Calu3 (cell line): Measurements from ENCODE around the gene TRNP1. TPM values are rescaled to one million over a fixed set of nuclear protein-coding genes. Genes with fewer than 3 reads are reported as not detected.

Source experiments
- BruUV-seq: library from RNA; stranded (reverse); fragments of 400-500 nt; replicated peaks from 2 replicates; lab custom pipeline; 2021; lab: Mats Ljungman, UMichigan
- CTCF ChIA-PET: fragments of 300-600 bp; sonication (Branson Sonifier 250); formaldehyde crosslinking; loops from one replicate; lab custom pipeline; 2022; ENCODE audit warnings: antibody characterized with exemption; lab: Charles Lee
- DNase-seq: peaks from one replicate; pipeline ENCODE4 v3.0.0; 2022
- H3K27ac Mint-ChIP-seq: one replicate; pipeline ENCODE4 v1.8.0; 2022; ENCODE audit warnings: mixed read lengths; ENCODE audit not compliant: unreplicated experiment
- H3K27me3 Mint-ChIP-seq: one replicate; pipeline ENCODE4 v1.8.0; 2022; ENCODE audit warnings: mixed read lengths; ENCODE audit not compliant: unreplicated experiment
- H3K36me3 Mint-ChIP-seq: one replicate; pipeline ENCODE4 v1.8.0; 2022; ENCODE audit warnings: mild to moderate bottlenecking, moderate library complexity, mixed read lengths; ENCODE audit not compliant: insufficient read depth, unreplicated experiment
- H3K4me1 Mint-ChIP-seq: one replicate; pipeline ENCODE4 v1.8.0; 2022; ENCODE audit warnings: mild to moderate bottlenecking, low read depth, mixed read lengths; ENCODE audit not compliant: unreplicated experiment
- H3K4me3 Mint-ChIP-seq: one replicate; pipeline ENCODE4 v1.8.0; 2022; ENCODE audit warnings: mild to moderate bottlenecking, low read depth, moderate library complexity, mixed read lengths; ENCODE audit not compliant: unreplicated experiment
- H3K9me3 Mint-ChIP-seq: one replicate; pipeline ENCODE4 v1.8.0; 2022; ENCODE audit warnings: low read depth, mixed read lengths; ENCODE audit not compliant: unreplicated experiment
- intact Hi-C: fragments of 100-400 bp; cut with micrococcal nuclease; formaldehyde crosslinking; loops from one replicate; pipeline ENCODE4 v1.10.0; 2022; ENCODE audit not compliant: unreplicated experiment
- total RNA-seq: library from RNA; stranded (reverse); gene quantifications from 2 replicates; pipeline ENCODE4 v1.2.3, GENCODE V29; 2022
- TF ChIP-seq, protein P1 (sequence below): fragments of 200-600 bp; IDR thresholded peaks from one replicate; pipeline ENCODE4 v1.8.0; 2022; ENCODE audit warnings: antibody characterized with exemption; ENCODE audit not compliant: unreplicated experiment

TRNP1 gene
- total RNA-seq, 1 experiment from 2014 or later, result 195 TPM

DNA sequence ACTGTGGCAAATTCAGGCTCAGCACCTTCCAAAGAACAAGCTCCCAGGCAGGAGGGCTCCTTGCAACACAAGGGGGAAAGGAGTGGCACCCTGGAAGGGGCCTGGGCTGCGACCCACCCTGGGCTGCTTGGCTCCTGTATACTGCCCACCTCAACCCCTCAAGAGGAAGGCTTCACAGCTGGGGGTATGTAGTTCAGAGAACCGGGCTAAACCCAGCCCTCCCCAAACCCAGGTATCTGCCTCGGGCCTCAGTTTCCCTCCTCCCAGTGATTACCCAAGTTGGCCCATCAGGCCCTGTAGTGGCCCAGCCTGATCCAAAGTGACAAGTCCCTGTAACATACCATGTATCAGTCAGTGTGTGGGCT lies 11.7 kb downstream of the TRNP1 start:
- Mint-ChIP-seq H3K27ac (peak overlapping the region; percentile 91), H3K27me3 (no peaks in the 10 kb centered on the region), H3K9me3 (no peaks in the 10 kb centered on the region), H3K36me3 (peaks cover 85% of the 10 kb centered on the region), H3K4me1 (peaks cover 44% of the 10 kb centered on the region), H3K4me3 (no peak overlapping the region)
- intact Hi-C loops, result no loop called here
- no peak for DNase-seq
- CTCF ChIA-PET, result interaction anchor here (1.0 kb wide), 1 partner anchor 38 kb away, joined by 3 read pairs; no protein-coding TSS in a partner anchor
- BruUV-seq, result no TSS peak
- TF ChIP-seq, protein P1, sequence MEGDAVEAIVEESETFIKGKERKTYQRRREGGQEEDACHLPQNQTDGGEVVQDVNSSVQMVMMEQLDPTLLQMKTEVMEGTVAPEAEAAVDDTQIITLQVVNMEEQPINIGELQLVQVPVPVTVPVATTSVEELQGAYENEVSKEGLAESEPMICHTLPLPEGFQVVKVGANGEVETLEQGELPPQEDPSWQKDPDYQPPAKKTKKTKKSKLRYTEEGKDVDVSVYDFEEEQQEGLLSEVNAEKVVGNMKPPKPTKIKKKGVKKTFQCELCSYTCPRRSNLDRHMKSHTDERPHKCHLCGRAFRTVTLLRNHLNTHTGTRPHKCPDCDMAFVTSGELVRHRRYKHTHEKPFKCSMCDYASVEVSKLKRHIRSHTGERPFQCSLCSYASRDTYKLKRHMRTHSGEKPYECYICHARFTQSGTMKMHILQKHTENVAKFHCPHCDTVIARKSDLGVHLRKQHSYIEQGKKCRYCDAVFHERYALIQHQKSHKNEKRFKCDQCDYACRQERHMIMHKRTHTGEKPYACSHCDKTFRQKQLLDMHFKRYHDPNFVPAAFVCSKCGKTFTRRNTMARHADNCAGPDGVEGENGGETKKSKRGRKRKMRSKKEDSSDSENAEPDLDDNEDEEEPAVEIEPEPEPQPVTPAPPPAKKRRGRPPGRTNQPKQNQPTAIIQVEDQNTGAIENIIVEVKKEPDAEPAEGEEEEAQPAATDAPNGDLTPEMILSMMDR, result no peak

DNA sequence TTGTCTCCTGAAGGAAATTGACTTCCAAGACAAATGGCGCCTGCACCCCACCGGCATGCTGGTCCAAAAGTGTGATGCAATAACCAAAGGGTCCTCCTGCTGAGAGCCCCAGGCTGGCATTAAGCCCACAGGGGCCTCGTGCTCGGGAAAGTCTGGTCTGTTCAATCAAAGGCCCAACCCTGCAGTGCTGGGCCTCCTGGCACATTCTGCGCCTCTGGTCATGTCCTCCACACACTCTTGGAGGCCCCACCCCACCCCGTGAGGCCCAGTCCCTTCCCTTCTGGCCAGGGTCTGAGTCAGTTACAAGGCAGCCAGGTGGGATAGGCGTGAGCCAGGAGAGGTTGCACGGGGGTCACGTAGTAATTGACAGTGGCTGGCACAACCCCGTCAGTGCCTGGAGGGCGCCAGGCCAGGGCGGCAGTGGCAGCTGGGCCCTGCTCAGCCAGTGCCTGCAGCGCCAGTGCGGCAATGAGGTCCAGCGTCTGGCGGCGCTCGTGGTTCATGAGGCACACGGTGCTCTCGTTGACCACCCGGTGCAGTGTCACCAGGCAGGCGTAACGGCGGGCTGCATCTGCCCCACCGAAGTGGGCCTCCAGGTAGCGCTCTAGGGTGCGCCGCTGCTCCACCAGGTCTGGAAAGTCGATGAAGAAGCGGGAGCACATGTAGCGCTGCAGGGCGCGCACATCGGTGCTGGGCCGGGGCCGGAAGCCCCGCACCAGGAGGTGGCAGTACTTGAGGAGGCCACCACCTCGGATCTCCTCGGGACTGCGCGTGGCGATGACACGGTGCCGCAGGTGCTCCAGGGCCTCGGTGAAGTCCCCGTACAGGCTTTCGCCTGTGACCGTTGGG lies 12.4 kb downstream of the TRNP1 start:
- intact Hi-C loops, result no loop called here
- DNase-seq, result peak; percentile 81
- CTCF ChIA-PET, result interaction anchor here (1.0 kb wide), 1 partner anchor 39 kb away, joined by 3 read pairs; no protein-coding TSS in a partner anchor
- no peaks in the 10 kb centered on the region for H3K27me3 Mint-ChIP-seq
- no TSS peak for BruUV-seq
- H3K27ac Mint-ChIP-seq, result peak overlapping the region; percentile 61
- H3K36me3 Mint-ChIP-seq, result peaks cover 85% of the 10 kb centered on the region
- TF ChIP-seq, protein P1, result no peak
- peaks cover 45% of the 10 kb centered on the region for H3K4me1 Mint-ChIP-seq
- peak overlapping the region; percentile 56 for H3K4me3 Mint-ChIP-seq
- H3K9me3 Mint-ChIP-seq, result no peaks in the 10 kb centered on the region

DNA sequence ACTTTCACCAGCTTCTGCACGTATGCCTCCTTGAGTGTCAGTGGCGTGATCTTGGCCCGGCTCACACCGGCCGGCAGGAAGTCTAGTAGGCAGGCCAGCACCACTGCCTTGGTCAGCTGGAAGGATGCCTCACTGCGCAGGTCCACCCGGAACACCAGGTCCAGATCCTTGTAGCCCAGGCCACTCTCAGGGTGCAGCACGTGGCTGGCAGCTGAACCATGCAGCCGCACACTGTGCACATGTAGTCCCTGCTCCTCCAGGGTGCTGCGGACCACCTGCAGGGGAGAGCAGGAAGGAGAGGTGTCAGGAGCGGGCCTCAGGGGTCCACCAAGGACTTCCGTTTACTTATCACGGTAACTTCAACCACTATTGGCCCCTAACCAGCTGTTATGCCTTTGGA lies 13.2 kb downstream of the TRNP1 start:
- BruUV-seq, result no TSS peak
- no peaks in the 10 kb centered on the region for H3K9me3 Mint-ChIP-seq
- H3K4me3 Mint-ChIP-seq, result no peak overlapping the region
- H3K27ac Mint-ChIP-seq, result peak overlapping the region; percentile 61
- H3K36me3 Mint-ChIP-seq, result peaks cover 85% of the 10 kb centered on the region
- CTCF ChIA-PET, result no interaction called here
- TF ChIP-seq, protein P1, result no peak
- intact Hi-C loops, result no loop called here
- DNase-seq, result no peak
- no peaks in the 10 kb centered on the region for H3K27me3 Mint-ChIP-seq
- peaks cover 49% of the 10 kb centered on the region for H3K4me1 Mint-ChIP-seq

DNA sequence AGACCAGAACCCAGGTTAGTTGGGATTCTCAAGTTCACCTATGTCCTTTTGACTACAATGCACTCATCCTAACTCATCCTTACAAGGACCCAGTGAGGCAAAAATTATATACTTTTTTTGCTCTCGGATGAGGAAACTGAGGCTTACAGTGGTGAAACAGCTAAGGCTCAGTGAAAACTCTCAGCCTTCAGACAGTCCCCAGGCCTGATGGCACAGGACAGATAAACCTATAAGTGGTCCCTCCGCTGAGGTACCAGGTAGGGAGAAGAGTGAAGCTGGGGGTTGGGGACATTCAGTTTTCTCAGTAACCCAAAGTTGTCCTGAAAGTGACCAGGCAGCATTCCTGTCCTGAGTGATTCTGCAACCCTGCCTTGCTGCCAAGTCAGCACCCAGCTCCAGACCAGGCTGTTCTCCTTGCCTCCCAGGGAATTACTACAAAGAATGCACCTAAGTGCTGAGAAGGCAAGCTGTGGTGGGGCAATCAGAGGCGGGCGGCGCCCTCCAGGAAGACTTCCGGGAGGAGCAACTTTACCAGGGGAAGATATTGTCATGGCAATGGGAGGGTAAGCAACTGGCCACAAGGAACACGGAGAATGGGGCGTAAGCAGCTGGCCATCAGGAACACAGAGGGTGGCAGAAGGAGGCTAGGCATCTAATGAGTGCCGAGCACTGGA lies 14.6 kb downstream of the TRNP1 start:
- no TSS peak for BruUV-seq
- TF ChIP-seq, protein P1, result no peak
- Mint-ChIP-seq H3K9me3 (no peaks in the 10 kb centered on the region), H3K4me1 (peaks cover 48% of the 10 kb centered on the region), H3K36me3 (peaks cover 77% of the 10 kb centered on the region), H3K4me3 (no peak overlapping the region), H3K27me3 (no peaks in the 10 kb centered on the region), H3K27ac (peak overlapping the region; percentile 76)
- intact Hi-C loops, result no loop called here
- CTCF ChIA-PET, result interaction anchor here (0.7 to 1.3 kb wide), 3 partner anchors 10 to 40 kb away, joined by 4 to 5 read pairs (median 5); no protein-coding TSS in a partner anchor
- peak; percentile 84 for DNase-seq
